Keratinocyte (primary cell): Measurements from ENCODE around the gene HSD17B13. TPM values are rescaled to one million over a fixed set of nuclear protein-coding genes. Genes with fewer than 3 reads are reported as not detected.

Experiments used
- DNase-seq: peaks from one replicate; pipeline ENCODE4 v3.0.0-alpha.2; 2011; ENCODE audit warnings: low read depth, missing footprints, low spot score
- FAIRE-seq: peaks from 2 replicates; lab custom pipeline; 2011; peaks lifted over from hg19 to GRCh38; lab: Jason Lieb, UNC
- H2AFZ ChIP-seq: 2 replicates; pipeline ENCODE4 v1.6.0; 2012; ENCODE audit warnings: low read length, control low read depth, inconsistent platforms; ENCODE audit not compliant: control insufficient read depth
- H3K27ac ChIP-seq: 2 replicates; pipeline ENCODE4 v1.5.1; 2011; ENCODE audit warnings: low read length; ENCODE audit not compliant: control insufficient read depth, insufficient read depth
- H3K27me3 ChIP-seq: 3 replicates; pipeline ENCODE4 v1.6.0; 2011; ENCODE audit warnings: low read length; ENCODE audit not compliant: control insufficient read depth, insufficient read depth; ENCODE audit errors: extremely low read depth
- H3K36me3 ChIP-seq, 2 experiments: 2 replicates in 1 of 2; 3 replicates in 1 of 2; pipeline ENCODE4 v1.5.1; 2011; ENCODE audit warnings: low read length in 2 of 2, mild to moderate bottlenecking in 1 of 2; ENCODE audit not compliant: control insufficient read depth in 2 of 2, insufficient read depth in 2 of 2; ENCODE audit errors: extremely low read depth in 1 of 2
- H3K4me1 ChIP-seq: 3 replicates; pipeline ENCODE4 v1.5.1; 2011; ENCODE audit warnings: low read length; ENCODE audit not compliant: control insufficient read depth, insufficient read depth; ENCODE audit errors: extremely low read depth
- H3K4me2 ChIP-seq: 3 replicates; pipeline ENCODE4 v1.6.0; 2011; ENCODE audit warnings: low read depth, low read length; ENCODE audit not compliant: control insufficient read depth, insufficient read depth; ENCODE audit errors: extremely low read depth
- H3K4me3 ChIP-seq, 3 experiments: fragments of 200-600 bp in 1 of 3; sonication (generic) in 1 of 3; 2 replicates in 2 of 3; 3 replicates in 1 of 3; pipeline ENCODE4 v1.5.1; 2011 to 2016; ENCODE audit warnings: low read length in 3 of 3, mild to moderate bottlenecking in 3 of 3, control low read depth in 2 of 3, inconsistent platforms in 1 of 3, low read depth in 1 of 3, mixed read lengths in 1 of 3, mixed run types in 1 of 3, moderate library complexity in 1 of 3; ENCODE audit not compliant: control insufficient read depth in 2 of 3, insufficient read depth in 2 of 3; ENCODE audit errors: extremely low read depth in 1 of 3
- H3K79me2 ChIP-seq: 2 replicates; pipeline ENCODE4 v1.6.0; 2012; ENCODE audit warnings: low read length; ENCODE audit not compliant: control insufficient read depth, insufficient read depth
- H3K9ac ChIP-seq: 3 replicates; pipeline ENCODE4 v1.6.0; 2011; ENCODE audit warnings: low read length; ENCODE audit not compliant: control insufficient read depth, insufficient read depth; ENCODE audit errors: extremely low read depth
- H3K9me1 ChIP-seq: 3 replicates; pipeline ENCODE4 v1.6.0; 2011; ENCODE audit warnings: low read length; ENCODE audit not compliant: control insufficient read depth, insufficient read depth; ENCODE audit errors: extremely low read depth
- H3K9me3 ChIP-seq: 2 replicates; pipeline ENCODE4 v1.5.1; 2012; ENCODE audit warnings: low read depth, low read length; ENCODE audit not compliant: control insufficient read depth
- H4K20me1 ChIP-seq: 3 replicates; pipeline ENCODE4 v1.6.0; 2011; ENCODE audit warnings: low read length; ENCODE audit not compliant: control insufficient read depth, insufficient read depth; ENCODE audit errors: extremely low read depth
- CTCF ChIP-seq, 3 experiments: IDR thresholded peaks in 1 of 3; conservative IDR thresholded peaks in 1 of 3; optimal IDR thresholded peaks in 1 of 3; 2 replicates in 2 of 3; 3 replicates in 1 of 3; pipeline versions ENCODE3 to v1.5.1; 2011; ENCODE audit warnings: low read length in 3 of 3, mild to moderate bottlenecking in 3 of 3, moderate library complexity in 2 of 3, control low read depth in 1 of 3, inconsistent platforms in 1 of 3; ENCODE audit not compliant: insufficient read depth in 2 of 3; ENCODE audit errors: extremely low read depth in 1 of 3
- EZH2 ChIP-seq: IDR thresholded peaks from one replicate; pipeline ENCODE4 v1.6.1; 2012; ENCODE audit warnings: inconsistent platforms, mild to moderate bottlenecking, low read length, moderate library complexity
- dilution Hi-C: fragments of 300-500 bp; cut with MboI; formaldehyde crosslinking; loops from one replicate; pipeline ENCODE4 v1.7.0; 2020; ENCODE audit warnings: low sequenced_read_pairs; ENCODE audit not compliant: extremely low pct_ligation_motif_present
- polyA plus RNA-seq, 5 experiments: library from polyadenylated mRNA; depleted of rRNA in 3 of 5; stranded (reverse) in 3 of 5; stranded (forward) in 1 of 5; unstranded in 1 of 5; fragments of >200 nt; gene quantifications; 1 replicate in 1 of 5; 2 replicates in 3 of 5; 3 replicates in 1 of 5; pipeline versions ENCODE4 v1.2.1 to v1.2.3, GENCODE V29; 2011 to 2012; ENCODE audit warnings: missing spikeins in 2 of 5, low read depth in 1 of 5, low replicate concordance in 1 of 5

The HSD17B13 gene
- polyA plus RNA-seq, 1 donor (not counting 4 experiments of a cell fraction or from before 2014, with no cell fraction given), result not detected

GRCh38 chr4:87266986-87267385 lies 55.7 kb downstream of the HSD17B13 start:
- Histone ChIP-seq H3K36me3 (no peaks in the 10 kb centered on the region), H3K79me2 (no peaks in the 10 kb centered on the region), H4K20me1 (no peaks in the 10 kb centered on the region), H3K9me1 (no peaks in the 10 kb centered on the region), H3K9me3 (no peaks in the 10 kb centered on the region), H3K4me3 (no peak overlapping the region), H3K9ac (no peak overlapping the region), H3K4me1 (no peaks in the 10 kb centered on the region), H2AFZ (no peak overlapping the region), H3K27me3 (no peaks in the 10 kb centered on the region), H3K4me2 (no peak overlapping the region), H3K27ac (no peak overlapping the region)
- DNase-seq (no peak), FAIRE-seq (no peak)
- TF ChIP-seq EZH2 (no peak), CTCF (optimal IDR thresholded peaks at IDR 0.05 in 1 of 3, IDR thresholded peaks at IDR 0.05 in 1 of 3, conservative IDR thresholded peaks at IDR 0.05 in 1 of 3; ENCODE audit: extremely low read depth in 1 of 3, insufficient read depth in 2 of 3, low read length in 3 of 3) (no peak)
- dilution Hi-C loops, result no loop called here

GRCh38 chr4:87262886-87263285 lies 59.8 kb downstream of the HSD17B13 start:
- Histone ChIP-seq H3K4me1 (no peaks in the 10 kb centered on the region), H3K4me3 (no peak overlapping the region), H3K79me2 (no peaks in the 10 kb centered on the region), H3K9ac (no peak overlapping the region), H3K36me3 (no peaks in the 10 kb centered on the region), H2AFZ (no peak overlapping the region), H3K9me1 (no peaks in the 10 kb centered on the region), H3K27me3 (no peaks in the 10 kb centered on the region), H3K4me2 (no peak overlapping the region), H4K20me1 (no peaks in the 10 kb centered on the region), H3K9me3 (no peaks in the 10 kb centered on the region), H3K27ac (no peak overlapping the region)
- TF ChIP-seq EZH2, result no peak
- TF ChIP-seq CTCF (optimal IDR thresholded peaks at IDR 0.05 in 1 of 3, IDR thresholded peaks at IDR 0.05 in 1 of 3, conservative IDR thresholded peaks at IDR 0.05 in 1 of 3; ENCODE audit: extremely low read depth in 1 of 3, insufficient read depth in 2 of 3, low read length in 3 of 3), result no peak
- dilution Hi-C loops, result no loop called here
- no peak for FAIRE-seq
- no peak for DNase-seq
